GM21825 (cell line): ENCODE results near the gene UBE2O.

ENCODE experiments used
- ATAC-seq: cut with Tn5 transposase; IDR thresholded peaks from one replicate; pipeline ENCODE4 v1.9.1; 2021; ENCODE audit warnings: mild to moderate bottlenecking, moderate library complexity; ENCODE audit not compliant: unreplicated experiment

Gene UBE2O

DNA sequence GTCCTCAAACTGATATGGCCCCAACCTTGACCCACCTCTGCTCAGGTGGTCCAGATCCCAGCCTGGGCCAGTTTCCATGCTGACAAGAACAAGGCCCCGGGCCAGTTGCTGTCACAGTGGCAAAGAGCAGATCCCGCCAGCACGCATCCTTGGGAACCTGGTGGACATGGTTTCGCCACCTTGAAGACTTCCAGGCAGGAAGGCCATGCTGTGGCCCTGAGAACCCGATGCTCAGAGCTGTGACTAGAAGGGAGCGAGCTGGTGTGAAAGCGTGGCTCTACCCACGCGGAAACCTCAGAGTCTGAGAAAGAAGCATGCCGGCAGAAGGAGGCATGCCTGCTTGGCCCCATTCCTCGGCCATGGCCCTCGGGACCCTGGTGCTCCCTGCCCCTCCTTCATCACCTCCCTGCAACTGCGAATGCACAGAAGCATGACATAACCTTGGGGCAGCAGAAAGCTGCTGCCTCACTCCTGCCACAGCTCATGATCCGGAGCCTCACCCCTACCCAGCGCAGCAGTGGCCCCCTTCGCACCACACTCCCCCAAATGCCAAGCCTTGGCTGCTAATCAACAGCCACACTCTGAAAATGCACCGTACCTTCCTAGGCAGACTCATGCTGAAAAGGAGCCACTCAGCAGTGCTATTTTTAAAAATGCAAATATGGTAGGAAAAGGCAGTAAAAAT lies 33.2 kb downstream of the UBE2O start:
- no peak for ATAC-seq

- no peak for ATAC-seq
Observed at GRCh38 chr17:76417499-76418143, 35.3 kb downstream of the UBE2O start.

GRCh38 chr17:76416899-76417298 lies 36.1 kb downstream of the UBE2O start:
- no peak for ATAC-seq

GRCh38 chr17:76416457-76416856 lies 36.5 kb downstream of the UBE2O start:
- ATAC-seq, result no peak

DNA sequence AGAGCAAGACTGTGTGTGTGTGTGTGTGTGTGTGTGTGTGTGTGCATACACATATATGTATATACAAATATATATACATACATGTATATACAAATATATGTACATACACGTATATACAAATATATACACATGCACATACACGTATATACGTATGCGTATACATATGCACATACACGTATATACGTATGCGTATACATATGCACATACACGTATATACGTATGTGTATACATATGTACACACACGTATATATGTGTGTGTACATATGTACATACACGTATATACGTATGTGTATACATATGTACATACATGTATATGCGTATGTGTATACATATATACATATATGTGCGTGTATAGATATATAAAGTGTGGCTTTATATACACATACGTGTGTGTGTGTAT lies 37.2 kb downstream of the UBE2O start:
- no peak for ATAC-seq

DNA sequence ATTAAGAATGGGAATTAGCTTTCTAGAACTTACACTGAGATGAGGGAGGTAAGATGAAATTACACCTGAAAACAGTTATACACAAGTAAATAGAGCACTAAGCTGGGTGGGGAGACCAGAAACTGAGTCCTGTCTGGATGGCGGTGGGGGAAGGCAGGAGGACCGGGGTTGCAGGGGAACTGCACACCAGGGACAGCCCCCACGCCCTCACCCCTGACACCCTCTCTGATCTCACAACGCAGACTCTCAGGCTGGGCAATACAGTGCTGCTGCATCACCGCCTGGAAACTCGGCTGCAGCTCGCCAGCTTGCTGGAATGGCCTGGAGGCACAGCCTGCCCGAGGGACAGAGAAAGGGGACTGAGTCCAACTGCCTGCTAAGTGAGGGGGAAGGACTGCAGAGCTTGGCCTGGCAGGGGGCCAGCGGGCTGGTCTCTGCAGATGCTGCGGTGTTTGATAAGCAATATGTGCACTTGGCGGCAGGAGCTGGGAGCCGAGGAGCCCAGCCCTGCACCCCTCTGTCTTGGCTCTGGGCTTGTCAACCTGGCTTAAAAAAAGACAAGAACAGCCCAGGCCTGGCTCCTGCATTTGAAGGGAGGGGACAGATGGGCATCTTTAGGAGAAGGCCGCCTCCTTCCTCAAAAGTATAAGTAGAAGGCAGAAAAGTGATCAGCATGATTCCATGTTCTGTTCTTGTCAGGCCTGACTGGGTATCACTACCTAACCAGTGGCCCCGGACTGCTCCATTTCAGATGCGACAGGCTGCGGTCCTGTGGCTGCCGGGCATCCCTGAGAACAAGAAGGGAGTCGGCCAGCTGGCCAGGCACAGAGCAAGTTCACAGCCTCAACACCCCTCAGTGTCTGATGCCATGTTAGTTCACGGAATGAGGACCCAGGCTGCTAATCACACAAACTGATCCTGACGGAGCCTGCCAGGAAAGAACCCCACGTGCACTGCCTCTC lies 38.3 kb downstream of the UBE2O start:
- ATAC-seq, result no peak

- no peak for ATAC-seq
Observed at GRCh38 chr17:76411247-76411646, 41.7 kb downstream of the UBE2O start.

DNA sequence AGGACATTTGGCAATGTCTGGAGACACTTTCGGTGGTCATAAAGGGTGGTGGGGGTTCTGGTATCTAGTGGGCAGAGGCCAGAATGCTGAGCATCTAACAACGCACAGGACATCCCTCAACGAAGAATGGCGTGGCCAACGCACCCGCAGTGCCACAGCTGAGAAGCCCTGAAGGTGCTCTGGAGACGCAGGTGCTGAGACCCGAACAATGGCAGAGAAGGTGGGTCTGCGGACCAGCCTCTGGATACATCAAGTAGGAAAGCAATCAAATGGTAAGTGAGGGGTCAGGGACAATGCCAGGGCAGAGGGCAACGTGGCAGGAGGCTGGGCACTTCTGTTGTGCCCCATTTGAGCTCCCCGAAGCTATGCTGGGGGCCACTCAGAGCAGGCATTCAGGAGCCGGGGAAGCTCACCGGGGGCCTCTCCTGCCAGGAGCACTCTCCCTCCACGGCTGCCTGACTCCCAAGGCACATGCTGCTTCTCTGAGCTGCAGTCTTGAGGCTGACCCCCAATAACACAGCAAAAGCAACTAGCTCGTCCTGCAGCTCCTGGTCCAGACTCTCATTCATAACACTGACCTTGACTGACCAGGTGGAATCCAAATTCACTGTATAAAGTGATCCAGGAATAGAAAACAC lies 42.5 kb downstream of the UBE2O start:
- ATAC-seq, result no peak

GRCh38 chr17:76408037-76408849 lies 44.7 kb downstream of the UBE2O start:
- no peak for ATAC-seq

DNA sequence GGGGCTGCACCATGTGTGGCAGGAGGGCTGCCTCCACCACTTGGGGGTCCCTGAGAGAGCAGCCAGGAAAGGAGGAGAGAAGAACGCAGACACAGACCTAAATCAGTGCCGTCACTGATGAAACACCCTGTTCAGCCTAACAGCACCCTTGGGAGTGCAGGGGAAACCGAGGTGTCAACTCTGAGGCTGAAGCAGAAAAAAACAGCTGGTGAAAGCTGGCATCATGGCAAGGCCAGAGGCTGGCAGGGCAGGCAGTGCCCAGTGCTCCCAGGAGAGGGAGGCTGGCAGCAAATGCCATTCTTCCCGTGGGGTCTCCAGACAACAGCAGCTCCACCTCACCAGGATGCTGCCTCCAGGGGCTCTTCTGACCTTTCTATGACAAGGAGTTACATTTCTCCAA lies 45.4 kb downstream of the UBE2O start:
- no peak for ATAC-seq

- ATAC-seq, result no peak
Observed at GRCh38 chr17:76405967-76406647, 46.8 kb downstream of the UBE2O start.

DNA sequence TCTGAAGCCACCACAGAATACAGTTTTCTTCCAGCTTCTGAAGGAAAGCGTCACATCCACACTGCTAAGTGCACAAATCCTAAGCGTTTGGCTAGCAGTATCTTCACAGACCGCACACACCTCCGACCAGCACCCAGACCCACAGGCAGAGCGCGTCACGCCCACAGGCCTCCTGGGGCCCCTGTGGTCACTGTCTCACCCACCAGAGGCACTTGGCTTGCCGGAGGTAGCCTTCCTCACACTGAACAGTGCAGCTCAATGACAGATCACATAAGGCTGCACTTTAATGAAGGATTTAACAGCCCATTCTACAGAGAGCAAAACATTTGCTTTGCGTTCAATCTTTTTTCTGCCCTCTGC lies 47.4 kb downstream of the UBE2O start:
- ATAC-seq, result no peak

- no peak for ATAC-seq
Observed at GRCh38 chr17:76404976-76405563, 47.9 kb downstream of the UBE2O start.

DNA sequence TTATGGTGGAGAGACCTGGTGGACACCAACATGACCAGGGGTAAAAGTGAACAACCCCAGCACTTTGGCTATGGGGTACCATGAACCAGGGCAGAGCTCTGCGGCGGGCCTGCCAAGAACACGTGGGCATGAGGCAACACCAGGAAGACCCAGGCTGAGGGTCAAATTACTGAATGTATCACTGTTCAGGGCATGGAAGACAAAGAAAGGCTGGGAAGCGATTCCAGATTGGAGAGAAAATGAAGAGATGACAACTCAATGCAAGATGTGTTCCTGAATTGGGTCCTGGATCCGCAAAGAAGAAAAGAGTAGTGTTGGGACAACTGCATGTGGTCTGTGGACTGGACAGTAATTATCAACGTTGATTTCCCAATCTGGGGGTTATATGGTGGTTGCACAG lies 48.7 kb downstream of the UBE2O start:
- no peak for ATAC-seq

- no peak for ATAC-seq
Observed at GRCh38 chr17:76402711-76403110, 50.2 kb downstream of the UBE2O start.

- ATAC-seq, result no peak
Observed at GRCh38 chr17:76399175-76400172, 53.5 kb downstream of the UBE2O start.

DNA sequence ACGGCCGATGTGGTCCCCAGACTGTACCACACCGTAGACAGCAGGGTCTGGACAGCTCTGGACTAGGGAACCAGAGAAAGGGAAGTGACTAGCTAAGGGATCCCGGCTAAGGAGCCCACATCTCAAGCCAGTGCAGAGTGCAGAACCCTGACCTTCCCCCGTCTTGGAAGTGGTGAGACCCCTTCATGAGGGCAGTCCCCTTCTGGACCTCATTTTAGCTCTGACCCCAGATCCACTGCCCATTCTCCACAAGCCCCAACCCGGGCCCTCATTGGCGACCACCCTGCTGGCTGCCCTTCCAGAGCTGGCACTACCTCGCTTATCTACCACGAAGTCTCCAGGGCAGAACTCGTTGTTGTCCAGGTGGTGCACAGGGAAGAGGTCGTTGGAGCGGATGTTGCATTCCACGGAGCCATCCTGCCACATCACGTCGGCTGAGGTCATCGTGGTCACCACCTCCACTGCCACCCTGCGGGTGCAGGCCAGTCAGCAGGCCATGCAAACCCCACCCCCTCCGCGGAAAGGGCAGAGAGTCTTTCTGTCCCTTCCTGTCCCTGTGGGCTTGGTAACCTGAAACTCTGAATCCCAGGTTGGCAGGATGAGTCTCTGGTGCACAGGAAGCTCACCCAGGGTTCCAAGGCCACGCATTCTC lies 54.3 kb downstream of the UBE2O start:
- no peak for ATAC-seq
